HFF-Myc (cell line): ENCODE data around the gene MAN2A2.

Experiments
- DNase-seq: peaks from one replicate; pipeline ENCODE4 v3.0.0-alpha.2; 2011; ENCODE audit warnings: low read depth; ENCODE audit errors: extremely low read depth
- H3K4me3 ChIP-seq: replicated peaks from 2 replicates; pipeline ENCODE4 v1.5.1; 2011; ENCODE audit warnings: low read depth, mild to moderate bottlenecking, control low read depth, low read length
- CTCF ChIP-seq: IDR thresholded peaks from 2 replicates; pipeline ENCODE4 v1.5.1; 2012; ENCODE audit warnings: mild to moderate bottlenecking, low read depth, low read length, control low read depth; ENCODE audit errors: missing control alignments

MAN2A2 gene

DNA sequence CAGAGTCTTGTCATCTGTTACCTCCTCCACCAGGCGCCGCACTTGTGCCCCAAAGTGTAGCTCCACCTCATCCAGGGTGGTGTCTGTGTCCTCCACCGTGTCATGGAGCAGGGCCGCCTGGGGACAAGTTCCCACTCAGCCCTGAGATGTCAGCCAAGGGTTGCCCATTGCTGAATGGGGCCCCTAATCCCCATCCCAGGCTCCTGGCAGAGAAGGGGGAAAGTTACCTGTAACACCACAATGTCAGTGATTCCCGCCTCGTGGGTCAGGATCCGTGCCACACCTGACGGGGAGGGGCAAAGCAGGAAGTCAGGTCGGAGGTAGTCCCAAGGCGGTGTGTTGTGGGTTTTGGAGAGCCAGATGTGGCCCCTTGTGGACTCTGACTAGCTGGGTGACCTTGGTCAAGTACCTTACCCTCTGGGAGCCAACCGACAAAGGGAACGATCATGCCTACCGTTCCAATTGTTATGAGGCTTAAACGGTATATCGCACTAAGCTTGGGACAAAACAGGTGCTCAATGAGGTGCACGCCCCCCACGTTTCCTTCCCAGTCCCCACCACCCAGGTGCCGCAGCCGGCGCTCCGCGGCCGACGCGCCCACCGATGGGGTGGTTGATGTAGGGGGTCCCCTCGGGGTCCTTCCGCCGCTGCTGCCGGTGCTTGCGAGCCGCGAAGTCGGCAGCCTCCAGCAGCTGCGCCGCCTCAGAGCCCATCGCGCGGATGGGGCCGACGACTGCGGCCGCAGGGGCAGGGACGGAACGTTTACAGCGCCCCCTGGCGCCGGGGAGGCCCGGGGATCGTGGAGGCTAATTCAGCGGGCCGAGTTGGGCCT, 28.9 kb downstream of the MAN2A2 start, which contains the start of gene HDDC3:
HDDC3 (minus strand) TSS at position 722 of the 832 bp plus-strand sequence; CDS start at position 713, 9 bp downstream.
- peak; percentile 93 for TF ChIP-seq CTCF

GRCh38 chr15:90932660-90932991, 29.5 kb downstream of the MAN2A2 start:
- no peak for DNase-seq
- TF ChIP-seq CTCF, result no peak
- H3K4me3 ChIP-seq, result peak overlapping the region; percentile 92

More for the DNA sequence above, 28.9 kb downstream of the MAN2A2 start, which contains the start of gene HDDC3:
- H3K4me3 ChIP-seq, result peak within 1 kb of the TSS; percentile 92
- DNase-seq, result peak; percentile 36

DNA sequence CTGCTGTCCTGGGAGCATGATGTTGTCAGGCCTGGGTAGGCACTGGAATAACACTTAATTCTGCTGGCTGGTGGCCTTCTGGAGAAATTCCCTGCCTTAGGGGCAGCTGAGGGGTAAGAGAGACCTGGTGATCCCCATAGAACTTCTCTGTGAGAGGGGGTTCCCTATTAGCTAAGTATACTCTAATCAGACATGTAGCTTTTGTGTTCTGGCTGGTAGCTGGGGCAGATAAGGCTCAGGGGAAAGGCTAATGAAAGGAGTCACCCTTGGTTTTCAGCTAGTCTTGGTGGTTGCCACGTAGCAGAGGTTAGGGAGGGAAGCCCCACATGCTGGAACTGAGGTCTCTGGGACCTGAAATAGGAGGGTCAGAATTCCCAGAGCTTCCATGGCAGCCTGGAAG, 30.2 kb downstream of the MAN2A2 start:
- TF ChIP-seq CTCF, result no peak
- no peak for DNase-seq
- no peak overlapping the region for H3K4me3 ChIP-seq

- peak overlapping the region; percentile 82 for H3K4me3 ChIP-seq
- peak; percentile 91 for TF ChIP-seq CTCF
- DNase-seq, result peak; percentile 65
Measured at GRCh38 chr15:90934256-90934948, 31.3 kb downstream of the MAN2A2 start.

DNA sequence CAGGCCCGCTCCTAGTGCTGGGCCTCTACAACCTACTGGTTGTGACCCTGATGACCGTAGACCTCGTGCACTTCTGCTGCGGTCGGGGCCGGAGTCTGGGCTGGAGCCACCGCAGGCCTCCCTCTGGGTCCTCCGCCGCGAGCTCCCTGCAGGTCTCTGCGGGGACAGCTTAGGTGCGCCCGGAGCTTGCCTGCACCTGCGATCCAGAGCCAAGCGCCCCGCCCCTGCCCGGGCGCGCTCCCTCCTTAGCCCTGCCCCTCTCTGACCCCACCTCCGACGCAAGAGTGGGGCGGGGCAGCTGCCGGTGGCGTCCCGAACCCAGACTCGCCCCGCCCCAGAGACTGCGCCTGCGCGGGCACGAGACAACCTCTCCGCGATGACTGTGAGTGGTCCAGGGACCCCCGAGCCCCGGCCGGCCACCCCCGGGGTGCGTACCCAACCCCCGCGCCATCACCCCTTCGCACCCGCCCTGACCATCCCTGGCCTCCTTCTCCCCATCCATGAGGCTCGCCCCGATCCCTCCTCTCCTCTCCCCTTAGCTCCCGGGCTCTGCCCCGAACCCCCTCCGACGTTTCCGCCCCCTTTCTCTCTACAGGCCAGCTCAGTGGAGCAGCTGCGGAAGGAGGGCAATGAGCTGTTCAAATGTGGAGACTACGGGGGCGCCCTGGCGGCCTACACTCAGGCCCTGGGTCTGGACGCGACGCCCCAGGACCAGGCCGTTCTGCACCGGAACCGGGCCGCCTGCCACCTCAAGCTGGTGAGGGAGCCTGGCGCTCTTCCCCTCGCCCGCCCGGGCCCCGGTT, 32.0 kb downstream of the MAN2A2 start, which contains the start of gene UNC45A:
UNC45A (plus strand) TSS at position 337 of the 803 bp plus-strand sequence; CDS start at position 377, 40 bp downstream.
- DNase-seq, result peak; percentile 39
- no peak for TF ChIP-seq CTCF
- peak within 1 kb of the TSS; percentile 82 for H3K4me3 ChIP-seq

DNA sequence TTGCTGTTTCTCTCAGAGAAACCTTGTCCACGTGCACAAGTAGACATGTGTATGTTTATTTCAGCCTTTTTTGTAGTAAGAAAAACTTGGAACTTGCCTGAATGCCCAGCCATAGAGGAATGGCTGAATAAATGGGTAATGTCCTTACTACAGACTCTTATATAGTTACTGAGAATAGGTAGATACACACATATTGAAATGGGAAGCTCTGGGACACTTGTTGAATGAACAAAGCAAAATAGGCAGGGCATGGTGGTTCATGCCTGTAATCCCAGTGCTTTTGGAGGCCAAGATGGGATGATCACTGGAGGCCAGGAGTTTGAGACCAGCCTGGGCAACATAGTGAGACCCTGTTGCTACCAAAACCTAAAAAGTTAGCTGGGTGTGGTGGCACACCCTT, 33.7 kb downstream of the MAN2A2 start:
- H3K4me3 ChIP-seq, result peak overlapping the region; percentile 82
- TF ChIP-seq CTCF, result no peak
- DNase-seq, result no peak
